Duodenal mucosa (tissue), 2 donors: ENCODE measurements around the gene MED22.

ENCODE experiments used
- H3K27ac ChIP-seq: one replicate; pipeline ENCODE4 v1.7.0; 2013; ENCODE audit warnings: low read depth, low read length
- H3K27me3 ChIP-seq, 2 donors: one replicate each; pipeline ENCODE4 v1.7.0; 2013; ENCODE audit warnings: low read length in 2 of 2, control low read depth in 1 of 2; ENCODE audit not compliant: insufficient read depth in 2 of 2, control insufficient read depth in 1 of 2
- H3K36me3 ChIP-seq, 2 donors: one replicate each; pipeline ENCODE4 v1.7.0; 2013; ENCODE audit warnings: low read length in 2 of 2, control low read depth in 1 of 2; ENCODE audit not compliant: insufficient read depth in 2 of 2, control insufficient read depth in 1 of 2
- H3K4me1 ChIP-seq, 2 donors: one replicate each; pipeline ENCODE4 v1.7.0; 2013; ENCODE audit warnings: low read length in 2 of 2, control low read depth in 1 of 2; ENCODE audit not compliant: insufficient read depth in 2 of 2, control insufficient read depth in 1 of 2
- H3K4me3 ChIP-seq, 2 donors: one replicate each; pipeline ENCODE4 v1.7.0; 2013; ENCODE audit warnings: low read length in 2 of 2, low read depth in 1 of 2
- H3K9ac ChIP-seq, 2 donors: one replicate each; pipeline ENCODE4 v1.7.0; 2013; ENCODE audit warnings: low read length in 2 of 2, low read depth in 1 of 2
- H3K9me3 ChIP-seq, 2 donors: one replicate each; pipeline ENCODE4 v1.7.0; 2013; ENCODE audit warnings: low read length in 2 of 2, control low read depth in 1 of 2; ENCODE audit not compliant: control insufficient read depth in 1 of 2

Gene MED22

GRCh38 chr9:133356391-133357091 is 8.6 kb upstream of the MED22 start, which contains the start of the genes SURF1 and SURF2:
TSS of gene SURF1 (minus strand) at chr9:133356487. CDS start at chr9:133356453, 34 bp downstream.
TSS of gene SURF2 (plus strand) at chr9:133356550. CDS start at chr9:133356593, 43 bp downstream.
- peaks cover 29 to 54% of the 10 kb centered on the region in 2 donors for H3K36me3 ChIP-seq
- H3K27ac ChIP-seq: no peak within 1 kb of the TSS
- no peaks in the 10 kb centered on the region for H3K9me3 ChIP-seq
- peak within 1 kb of the TSS; percentile 74 to 79 for H3K9ac ChIP-seq
- peaks cover 45 to 55% of the 10 kb centered on the region in 2 donors for H3K4me1 ChIP-seq
- no peaks in the 10 kb centered on the region for H3K27me3 ChIP-seq
- H3K4me3 ChIP-seq: peak within 1 kb of the TSS; percentile 91 to 92

GRCh38 chr9:133355881-133356357 is 8.0 kb upstream of the MED22 start:
- peaks cover 28 to 54% of the 10 kb centered on the region in 2 donors for H3K36me3 ChIP-seq
- peak overlapping the region; percentile 91 to 92 for H3K4me3 ChIP-seq
- H3K9me3 ChIP-seq: no peaks in the 10 kb centered on the region
- H3K4me1 ChIP-seq: peaks cover 39 to 49% of the 10 kb centered on the region in 2 donors
- H3K27ac ChIP-seq: no peak overlapping the region
- H3K9ac ChIP-seq: peak overlapping the region; percentile 74 to 79
- no peaks in the 10 kb centered on the region for H3K27me3 ChIP-seq

GRCh38 chr9:133354766-133355165 is 6.8 kb upstream of the MED22 start:
- H3K27ac ChIP-seq: no peak overlapping the region
- H3K27me3 ChIP-seq: no peaks in the 10 kb centered on the region
- H3K9me3 ChIP-seq: no peaks in the 10 kb centered on the region
- H3K4me3 ChIP-seq: no peak overlapping the region
- peaks cover 31 to 37% of the 10 kb centered on the region in 2 donors for H3K4me1 ChIP-seq
- peaks cover 36 to 55% of the 10 kb centered on the region in 2 donors for H3K36me3 ChIP-seq
- no peak overlapping the region for H3K9ac ChIP-seq

DNA sequence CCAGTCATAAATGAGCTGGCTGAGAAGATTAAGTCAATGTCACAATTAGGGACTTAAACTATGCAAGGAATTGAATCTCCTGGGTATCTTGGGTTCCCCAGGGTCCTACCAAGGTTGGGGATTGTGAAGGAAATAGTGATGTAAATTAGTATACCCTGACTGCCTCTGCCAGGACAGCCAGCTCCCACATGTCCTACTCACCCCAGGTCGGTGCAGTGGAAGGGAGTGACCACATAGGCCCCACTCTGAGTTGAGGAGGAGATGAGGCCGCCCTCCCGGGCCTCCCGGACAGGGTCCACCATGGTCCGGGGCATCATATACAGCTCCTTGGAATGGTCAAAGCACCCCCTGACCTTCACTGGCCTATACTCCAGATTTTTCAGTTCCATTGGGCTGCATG is 5.6 kb upstream of the MED22 start:
- no peak overlapping the region for H3K27ac ChIP-seq
- peaks cover 33 to 39% of the 10 kb centered on the region in 2 donors for H3K4me1 ChIP-seq
- H3K36me3 ChIP-seq: peaks cover 37 to 57% of the 10 kb centered on the region in 2 donors
- H3K9ac ChIP-seq: no peak overlapping the region
- H3K4me3 ChIP-seq: no peak overlapping the region
- no peaks in the 10 kb centered on the region for H3K9me3 ChIP-seq
- no peaks in the 10 kb centered on the region for H3K27me3 ChIP-seq

DNA sequence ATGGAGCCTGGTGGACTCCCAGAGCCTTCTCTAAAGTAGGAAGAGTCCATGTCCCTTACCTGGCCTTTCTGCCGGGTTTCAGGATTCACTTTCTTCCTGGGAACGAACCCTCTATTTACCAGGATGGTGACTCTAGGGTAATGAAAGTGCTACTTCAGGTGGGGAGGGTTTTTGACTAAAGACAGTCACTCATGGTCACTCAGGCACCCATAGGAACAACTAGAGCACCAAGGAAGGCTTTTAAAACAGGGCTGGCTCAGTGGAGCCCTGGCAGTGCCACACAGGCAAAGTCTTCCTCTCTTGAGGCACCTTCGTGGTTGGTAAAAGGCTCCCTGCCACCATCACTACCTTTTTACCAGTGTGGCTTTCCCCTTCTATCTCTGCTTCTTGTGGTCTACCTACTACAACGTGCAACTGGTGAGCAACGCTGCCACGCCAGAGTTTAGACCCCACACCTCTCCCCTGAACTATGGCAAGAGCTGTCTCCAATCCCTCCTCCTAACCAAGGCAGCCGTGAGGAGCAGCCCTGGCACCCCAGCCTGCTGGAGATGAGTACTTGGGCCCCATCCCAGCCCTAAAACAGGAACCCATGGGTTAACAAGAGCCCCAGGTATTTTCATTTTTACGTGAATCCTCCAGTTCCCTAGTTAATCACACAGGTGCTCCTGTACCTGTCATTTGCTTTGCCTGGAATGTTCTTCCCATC is 4.9 kb upstream of the MED22 start:
- Histone ChIP-seq H3K27me3 (no peaks in the 10 kb centered on the region), H3K27ac (no peak overlapping the region), H3K9ac (no peak overlapping the region), H3K4me1 (peaks cover 31 to 37% of the 10 kb centered on the region in 2 donors), H3K9me3 (no peaks in the 10 kb centered on the region), H3K4me3 (no peak overlapping the region), H3K36me3 (peaks cover 35 to 52% of the 10 kb centered on the region in 2 donors)

DNA sequence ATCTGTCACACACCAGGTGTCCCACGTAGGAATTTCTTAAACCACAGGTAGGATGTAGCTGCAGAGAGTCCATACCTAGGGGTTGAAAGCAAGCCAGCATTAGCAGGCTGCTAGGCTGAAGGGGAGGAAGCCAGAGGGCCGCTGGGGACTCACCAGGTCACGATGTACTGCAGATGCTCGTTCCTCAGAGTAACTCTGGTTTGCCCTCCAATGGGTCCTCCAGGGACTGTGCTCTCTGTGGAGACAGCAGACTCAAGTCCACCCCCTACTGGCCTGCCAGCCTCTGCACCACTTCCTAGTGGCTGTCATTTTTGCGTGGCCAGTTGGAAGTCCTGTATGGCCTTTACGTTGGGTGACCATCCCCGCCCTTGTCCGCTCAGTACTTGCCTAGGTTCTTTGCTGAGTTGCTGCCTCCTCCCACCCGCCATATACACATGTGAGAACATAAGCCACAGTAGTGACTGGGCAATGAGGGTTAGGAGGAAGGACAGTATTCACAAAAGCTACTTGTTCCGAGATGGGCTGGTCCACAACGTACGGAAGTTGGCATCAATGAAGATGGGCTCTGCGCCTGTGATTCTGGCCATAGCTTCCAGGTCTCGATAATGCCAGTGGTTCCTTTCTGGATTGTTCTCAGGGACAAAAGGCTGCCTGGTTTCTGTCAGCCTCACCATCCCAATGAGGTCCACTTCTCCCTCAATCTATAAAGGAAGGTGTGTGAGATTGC is 4.1 kb upstream of the MED22 start:
- H3K36me3 ChIP-seq: peaks cover 34 to 50% of the 10 kb centered on the region in 2 donors
- H3K4me3 ChIP-seq: no peak overlapping the region
- no peaks in the 10 kb centered on the region for H3K9me3 ChIP-seq
- no peak overlapping the region for H3K27ac ChIP-seq
- peaks cover 23 to 30% of the 10 kb centered on the region in 2 donors for H3K4me1 ChIP-seq
- no peak overlapping the region for H3K9ac ChIP-seq
- H3K27me3 ChIP-seq: no peaks in the 10 kb centered on the region

DNA sequence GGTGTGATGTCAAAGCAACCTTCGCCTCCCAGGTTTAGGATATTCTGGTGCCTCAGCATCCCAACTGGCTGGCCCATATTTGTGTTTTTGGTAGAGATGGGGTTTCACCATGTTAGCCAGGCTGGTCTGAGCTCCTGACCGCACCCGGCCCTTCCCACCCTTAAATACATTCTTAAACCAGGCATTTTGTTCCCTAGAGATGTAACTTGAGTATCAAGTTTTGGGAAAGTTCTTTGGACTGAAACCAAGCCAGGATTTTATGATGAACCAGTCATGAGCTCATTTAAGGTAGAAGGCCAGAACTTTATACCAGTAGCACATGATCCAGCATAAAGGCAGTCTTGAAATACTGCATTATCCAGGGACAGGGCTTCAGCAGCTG is 3.6 kb upstream of the MED22 start:
- Histone ChIP-seq H3K9ac (no peak overlapping the region), H3K4me3 (no peak overlapping the region), H3K4me1 (peaks cover 27 to 31% of the 10 kb centered on the region in 2 donors), H3K36me3 (peaks cover 34 to 50% of the 10 kb centered on the region in 2 donors), H3K9me3 (no peaks in the 10 kb centered on the region), H3K27me3 (no peaks in the 10 kb centered on the region), H3K27ac (no peak overlapping the region)

DNA sequence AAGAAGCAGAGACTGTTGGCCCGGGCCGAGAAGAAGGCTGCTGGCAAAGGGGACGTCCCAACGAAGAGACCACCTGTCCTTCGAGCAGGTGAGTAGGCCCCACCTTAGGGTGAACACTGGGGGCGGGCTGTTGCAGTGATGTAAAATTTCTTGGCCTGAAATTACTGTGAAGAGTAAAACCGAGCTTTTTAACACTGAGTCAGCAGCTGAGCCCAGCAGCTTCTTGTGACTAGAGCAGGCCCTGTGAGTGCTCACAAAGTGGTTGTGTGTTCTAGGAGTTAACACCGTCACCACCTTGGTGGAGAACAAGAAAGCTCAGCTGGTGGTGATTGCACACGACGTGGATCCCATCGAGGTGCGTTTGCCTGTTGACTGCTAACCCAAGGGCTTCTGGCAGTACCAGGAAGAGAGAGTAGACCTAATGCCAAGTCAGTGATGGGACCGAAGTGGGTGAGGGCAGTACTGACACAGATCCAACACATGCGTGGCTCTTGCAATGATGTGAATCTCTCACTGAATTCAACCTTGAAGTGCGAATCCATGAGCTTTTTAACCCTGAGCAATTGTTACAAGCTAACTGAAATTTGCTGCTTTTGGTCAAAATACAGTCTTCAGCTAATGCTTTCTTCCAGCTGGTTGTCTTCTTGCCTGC is 2.2 kb upstream of the MED22 start:
- no peak overlapping the region for H3K4me3 ChIP-seq
- no peak overlapping the region for H3K27ac ChIP-seq
- peaks cover 34 to 60% of the 10 kb centered on the region in 2 donors for H3K36me3 ChIP-seq

DNA sequence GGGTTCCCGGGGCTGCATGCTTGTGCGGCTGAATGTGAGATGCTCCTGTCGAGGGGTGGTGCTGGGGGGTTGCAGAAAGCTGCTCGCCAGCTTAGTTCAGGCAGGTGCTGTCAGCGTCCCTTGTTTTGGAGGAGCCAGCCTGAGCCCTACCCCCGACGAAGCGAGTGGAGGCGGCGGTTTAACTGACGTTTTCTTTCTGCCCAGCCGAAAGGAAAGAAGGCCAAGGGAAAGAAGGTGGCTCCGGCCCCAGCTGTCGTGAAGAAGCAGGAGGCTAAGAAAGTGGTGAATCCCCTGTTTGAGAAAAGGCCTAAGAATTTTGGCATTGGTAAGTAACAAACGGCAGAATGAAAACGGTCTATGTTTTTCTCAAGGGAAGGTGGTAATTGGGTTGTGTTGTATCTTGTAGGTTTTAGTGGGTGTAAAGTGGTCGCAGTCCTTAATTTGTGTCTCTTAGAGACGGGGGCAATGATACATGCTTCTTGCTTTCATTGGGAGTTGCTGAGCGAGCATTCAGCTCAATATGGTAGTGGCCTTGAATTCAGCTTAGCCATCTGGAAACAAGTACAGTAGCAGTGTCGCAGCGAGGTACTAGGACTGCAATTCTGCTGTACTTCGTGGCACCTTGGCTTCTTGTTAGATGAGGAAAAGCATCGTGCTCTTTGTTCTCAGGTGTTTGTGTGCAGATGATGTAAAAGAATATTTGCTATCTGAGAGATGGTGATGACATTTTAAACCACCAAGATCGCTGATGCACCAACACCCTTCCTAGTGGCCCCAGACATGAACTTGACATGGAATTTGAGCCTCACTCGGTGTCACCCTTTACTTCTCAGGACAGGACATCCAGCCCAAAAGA is 1.0 kb upstream of the MED22 start:
- Histone ChIP-seq H3K36me3 (peaks cover 43 to 65% of the 10 kb centered on the region in 2 donors), H3K9ac (peak overlapping the region; percentile 96 to 99)

More for the DNA sequence above, 2.2 kb upstream of the MED22 start:
- Histone ChIP-seq H3K9me3 (no peaks in the 10 kb centered on the region), H3K4me1 (peaks cover 27 to 30% of the 10 kb centered on the region in 2 donors), H3K9ac (peak overlapping the region in 1 of 2 donors; percentile 96), H3K27me3 (no peaks in the 10 kb centered on the region)

More for the DNA sequence above, 1.0 kb upstream of the MED22 start:
- Histone ChIP-seq H3K27me3 (no peaks in the 10 kb centered on the region), H3K4me1 (peaks cover 25% of the 10 kb centered on the region in 2 donors), H3K4me3 (peak overlapping the region; percentile 98 to 99), H3K9me3 (no peaks in the 10 kb centered on the region), H3K27ac (no peak overlapping the region)
